ENCODE results near the gene ADAM15. TPM values are rescaled to one million over a fixed set of nuclear protein-coding genes. Genes with fewer than 3 reads are reported as not detected.

Gene ADAM15
- total RNA-seq, 1 donor from 2014 or later: 7.6 TPM

GRCh38 chr1:155032886-155033285 lies 18.2 kb upstream of the ADAM15 start:
- H3K27me3 Mint-ChIP-seq (ENCODE audit: unreplicated experiment): peaks cover 7% of the 10 kb centered on the region
- H3K36me3 Mint-ChIP-seq (ENCODE audit: unreplicated experiment): no peaks in the 10 kb centered on the region
- no peak for DNase-seq
- no peaks in the 10 kb centered on the region for H3K4me1 Mint-ChIP-seq (ENCODE audit: low read depth, unreplicated experiment)
- no peak overlapping the region for H3K27ac Mint-ChIP-seq (ENCODE audit: unreplicated experiment)
- peaks cover 10% of the 10 kb centered on the region for H3K9me3 Mint-ChIP-seq (ENCODE audit: unreplicated experiment)
- TF ChIP-seq, protein P1, sequence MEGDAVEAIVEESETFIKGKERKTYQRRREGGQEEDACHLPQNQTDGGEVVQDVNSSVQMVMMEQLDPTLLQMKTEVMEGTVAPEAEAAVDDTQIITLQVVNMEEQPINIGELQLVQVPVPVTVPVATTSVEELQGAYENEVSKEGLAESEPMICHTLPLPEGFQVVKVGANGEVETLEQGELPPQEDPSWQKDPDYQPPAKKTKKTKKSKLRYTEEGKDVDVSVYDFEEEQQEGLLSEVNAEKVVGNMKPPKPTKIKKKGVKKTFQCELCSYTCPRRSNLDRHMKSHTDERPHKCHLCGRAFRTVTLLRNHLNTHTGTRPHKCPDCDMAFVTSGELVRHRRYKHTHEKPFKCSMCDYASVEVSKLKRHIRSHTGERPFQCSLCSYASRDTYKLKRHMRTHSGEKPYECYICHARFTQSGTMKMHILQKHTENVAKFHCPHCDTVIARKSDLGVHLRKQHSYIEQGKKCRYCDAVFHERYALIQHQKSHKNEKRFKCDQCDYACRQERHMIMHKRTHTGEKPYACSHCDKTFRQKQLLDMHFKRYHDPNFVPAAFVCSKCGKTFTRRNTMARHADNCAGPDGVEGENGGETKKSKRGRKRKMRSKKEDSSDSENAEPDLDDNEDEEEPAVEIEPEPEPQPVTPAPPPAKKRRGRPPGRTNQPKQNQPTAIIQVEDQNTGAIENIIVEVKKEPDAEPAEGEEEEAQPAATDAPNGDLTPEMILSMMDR (IDR thresholded peaks at IDR 0.05; ENCODE audit: partially characterized antibody, unreplicated experiment): no peak
- no peak overlapping the region for H3K4me3 Mint-ChIP-seq (ENCODE audit: unreplicated experiment)

DNA sequence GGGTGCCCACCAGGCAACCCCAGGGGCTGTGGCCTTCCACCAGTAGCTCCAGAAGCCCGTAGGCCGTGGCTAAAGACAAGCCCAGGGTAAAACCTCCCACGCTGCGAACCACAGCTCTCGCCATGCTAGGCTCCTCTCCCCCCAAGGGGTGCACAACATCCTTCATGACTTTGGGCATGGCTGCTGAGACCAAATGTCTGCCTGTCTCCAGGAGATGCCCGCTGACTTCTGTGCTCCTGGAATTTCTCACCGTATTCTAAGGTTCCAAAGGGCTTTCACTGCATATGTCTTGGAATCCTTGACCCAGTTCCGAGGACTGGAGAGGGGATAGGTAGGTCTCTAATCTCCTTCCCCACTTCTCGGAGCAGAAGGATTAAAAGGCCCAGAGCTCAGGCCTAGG lies 17.6 kb upstream of the ADAM15 start, which contains the start of the genes DCST1 and DCST2:
TSS of gene DCST1 (plus strand) at position 301 of the 400 bp plus-strand sequence. CDS start 213 bp downstream, outside the sequence.
TSS of gene DCST2 (minus strand) at position 258 of the 400 bp plus-strand sequence. CDS start at position 178, 80 bp downstream.
- Mint-ChIP-seq H3K27ac (ENCODE audit: unreplicated experiment) (no peak within 1 kb of the TSS), H3K4me3 (ENCODE audit: unreplicated experiment) (no peak within 1 kb of the TSS), H3K36me3 (ENCODE audit: unreplicated experiment) (no peaks in the 10 kb centered on the region), H3K4me1 (ENCODE audit: low read depth, unreplicated experiment) (no peaks in the 10 kb centered on the region), H3K27me3 (ENCODE audit: unreplicated experiment) (peaks cover 7% of the 10 kb centered on the region), H3K9me3 (ENCODE audit: unreplicated experiment) (peaks cover 10% of the 10 kb centered on the region)
- TF ChIP-seq, protein P1 (IDR thresholded peaks at IDR 0.05; ENCODE audit: partially characterized antibody, unreplicated experiment): no peak
- no peak for DNase-seq

GRCh38 chr1:155034318-155035208 lies 16.6 kb upstream of the ADAM15 start:
- no peak for DNase-seq
- Mint-ChIP-seq H3K9me3 (ENCODE audit: unreplicated experiment) (peaks cover 8% of the 10 kb centered on the region), H3K4me3 (ENCODE audit: unreplicated experiment) (no peak overlapping the region), H3K36me3 (ENCODE audit: unreplicated experiment) (no peaks in the 10 kb centered on the region), H3K27me3 (ENCODE audit: unreplicated experiment) (peaks cover 4% of the 10 kb centered on the region), H3K4me1 (ENCODE audit: low read depth, unreplicated experiment) (no peaks in the 10 kb centered on the region), H3K27ac (ENCODE audit: unreplicated experiment) (no peak overlapping the region)
- TF ChIP-seq, protein P1 (IDR thresholded peaks at IDR 0.05; ENCODE audit: partially characterized antibody, unreplicated experiment): no peak

DNA sequence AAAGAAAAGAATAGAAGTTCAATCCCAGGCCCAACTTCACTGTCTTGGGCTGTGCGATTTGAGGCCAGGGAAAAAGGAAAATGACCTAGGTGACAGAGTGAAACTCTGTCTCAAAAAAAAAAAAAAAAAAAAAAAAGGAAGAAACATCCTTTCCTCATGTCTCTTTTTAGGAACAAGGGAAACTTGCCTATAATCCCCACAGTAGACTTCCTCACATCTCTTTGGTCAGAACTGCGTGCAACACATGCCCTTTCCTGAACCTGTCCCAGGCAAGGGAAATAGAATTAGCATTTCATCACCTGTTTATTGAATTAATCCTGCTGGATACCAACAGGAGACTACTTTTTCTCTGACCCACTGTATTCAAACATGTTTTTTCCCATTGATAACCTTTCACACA lies 15.2 kb upstream of the ADAM15 start:
- Mint-ChIP-seq H3K36me3 (ENCODE audit: unreplicated experiment) (no peaks in the 10 kb centered on the region), H3K4me1 (ENCODE audit: low read depth, unreplicated experiment) (no peaks in the 10 kb centered on the region), H3K27me3 (ENCODE audit: unreplicated experiment) (peaks cover 4% of the 10 kb centered on the region), H3K27ac (ENCODE audit: unreplicated experiment) (no peak overlapping the region), H3K4me3 (ENCODE audit: unreplicated experiment) (no peak overlapping the region), H3K9me3 (ENCODE audit: unreplicated experiment) (peaks cover 8% of the 10 kb centered on the region)
- TF ChIP-seq, protein P1 (IDR thresholded peaks at IDR 0.05; ENCODE audit: partially characterized antibody, unreplicated experiment): no peak
- no peak for DNase-seq

GRCh38 chr1:155037043-155037442 lies 14.1 kb upstream of the ADAM15 start:
- Mint-ChIP-seq H3K27ac (ENCODE audit: unreplicated experiment) (no peak overlapping the region), H3K27me3 (ENCODE audit: unreplicated experiment) (peaks cover 4% of the 10 kb centered on the region), H3K9me3 (ENCODE audit: unreplicated experiment) (peaks cover 8% of the 10 kb centered on the region), H3K4me1 (ENCODE audit: low read depth, unreplicated experiment) (no peaks in the 10 kb centered on the region), H3K36me3 (ENCODE audit: unreplicated experiment) (no peaks in the 10 kb centered on the region), H3K4me3 (ENCODE audit: unreplicated experiment) (no peak overlapping the region)
- no peak for DNase-seq
- TF ChIP-seq, protein P1 (IDR thresholded peaks at IDR 0.05; ENCODE audit: partially characterized antibody, unreplicated experiment): no peak
